Measurements from ENCODE around the gene RSPH3.

Gene RSPH3

GRCh38 chr6:158963020-158963808 lies 36.8 kb downstream of the RSPH3 start:
- H3K18ac ChIP-seq (ENCODE audit: low read length): no peak overlapping the region
- no peak overlapping the region for H3K4me2 ChIP-seq (ENCODE audit: insufficient read depth, low read length, poor library complexity, severe bottlenecking)
- no peak overlapping the region for H2AFZ ChIP-seq (ENCODE audit: low read length)
- H3K27ac ChIP-seq (replicated peaks; ENCODE audit: low read length): no peak overlapping the region
- H2BK15ac ChIP-seq (ENCODE audit: low read length): no peak overlapping the region
- H3K9ac ChIP-seq (ENCODE audit: low read depth, low read length, poor library complexity): no peak overlapping the region
- no peak overlapping the region for H2BK5ac ChIP-seq (ENCODE audit: low read length)
- no peak overlapping the region for H2BK120ac ChIP-seq (ENCODE audit: low read depth, low read length)
- H4K8ac ChIP-seq (ENCODE audit: low read depth, low read length): no peak overlapping the region
- H3K23ac ChIP-seq (ENCODE audit: low read depth, low read length, poor library complexity): no peak overlapping the region
- H3K27me3 ChIP-seq (ENCODE audit: control insufficient read depth in 3 of 3, insufficient read depth in 3 of 3, low read depth in 1 of 3, low read length in 3 of 3): peaks cover 0 to 2% (median 0%) of the 10 kb centered on the region in 3 experiments
- peaks cover 2 to 19% of the 10 kb centered on the region in 2 donors for H3K9me3 ChIP-seq (replicated peaks in 1 of 2; ENCODE audit: control insufficient read depth in 2 of 2, insufficient read depth in 1 of 2, low read depth in 1 of 2, low read length in 2 of 2)
- H2BK12ac ChIP-seq (ENCODE audit: low read length): no peak overlapping the region
- no peak overlapping the region for H3K4ac ChIP-seq (ENCODE audit: low read length)
- no peak overlapping the region for H2AK5ac ChIP-seq (ENCODE audit: low read depth, low read length)
- no peaks in the 10 kb centered on the region for H3K36me3 ChIP-seq (replicated peaks in 1 of 2; ENCODE audit: control insufficient read depth in 2 of 2, insufficient read depth in 2 of 2, low read length in 2 of 2)
- DNase-seq (ENCODE audit: low spot score): no peak
- H3K14ac ChIP-seq (ENCODE audit: low read length): no peak overlapping the region
- H3K4me3 ChIP-seq (ENCODE audit: low read length in 2 of 2): no peak overlapping the region
- no peaks in the 10 kb centered on the region for H3K79me1 ChIP-seq (ENCODE audit: low read depth, low read length)
- H3K4me1 ChIP-seq (ENCODE audit: control insufficient read depth in 2 of 2, insufficient read depth in 1 of 2, low read depth in 1 of 2, low read length in 2 of 2): no peaks in the 10 kb centered on the region
- H4K91ac ChIP-seq (ENCODE audit: low read depth, low read length, poor library complexity): no peak overlapping the region

- Histone ChIP-seq H3K18ac (ENCODE audit: low read length) (no peak overlapping the region), H3K36me3 (replicated peaks in 1 of 2; ENCODE audit: control insufficient read depth in 2 of 2, insufficient read depth in 2 of 2, low read length in 2 of 2) (no peaks in the 10 kb centered on the region), H3K14ac (ENCODE audit: low read length) (no peak overlapping the region), H2AFZ (ENCODE audit: low read length) (no peak overlapping the region), H3K4ac (ENCODE audit: low read length) (no peak overlapping the region), H3K79me1 (ENCODE audit: low read depth, low read length) (no peaks in the 10 kb centered on the region), H2BK12ac (ENCODE audit: low read length) (no peak overlapping the region), H3K27ac (replicated peaks; ENCODE audit: low read length) (no peak overlapping the region), H3K27me3 (ENCODE audit: control insufficient read depth in 3 of 3, insufficient read depth in 3 of 3, low read depth in 1 of 3, low read length in 3 of 3) (peaks cover 0 to 2% (median 0%) of the 10 kb centered on the region in 3 experiments), H3K9me3 (replicated peaks in 1 of 2; ENCODE audit: control insufficient read depth in 2 of 2, insufficient read depth in 1 of 2, low read depth in 1 of 2, low read length in 2 of 2) (peaks cover 2 to 12% of the 10 kb centered on the region in 2 donors), H3K9ac (ENCODE audit: low read depth, low read length, poor library complexity) (no peak overlapping the region), H2AK5ac (ENCODE audit: low read depth, low read length) (no peak overlapping the region), H3K4me3 (ENCODE audit: low read length in 2 of 2) (no peak overlapping the region), H3K23ac (ENCODE audit: low read depth, low read length, poor library complexity) (no peak overlapping the region), H2BK5ac (ENCODE audit: low read length) (no peak overlapping the region), H2BK15ac (ENCODE audit: low read length) (no peak overlapping the region), H2BK120ac (ENCODE audit: low read depth, low read length) (no peak overlapping the region), H3K4me2 (ENCODE audit: insufficient read depth, low read length, poor library complexity, severe bottlenecking) (no peak overlapping the region), H3K4me1 (ENCODE audit: control insufficient read depth in 2 of 2, insufficient read depth in 1 of 2, low read depth in 1 of 2, low read length in 2 of 2) (no peaks in the 10 kb centered on the region), H4K91ac (ENCODE audit: low read depth, low read length, poor library complexity) (no peak overlapping the region), H4K8ac (ENCODE audit: low read depth, low read length) (no peak overlapping the region)
- no CpG with 5 or more reads among the region's 3 CpGs for WGBS, 2 donors (ENCODE audit: extremely low coverage in 2 of 2, insufficient read length in 2 of 2, insufficient replicate concordance in 1 of 2)
- DNase-seq (ENCODE audit: low spot score): no peak
These were observed 37.6 kb downstream of the RSPH3 start for GRCh38 chr6:158962371-158962770.

GRCh38 chr6:158960026-158960425 lies 40.0 kb downstream of the RSPH3 start:
- Histone ChIP-seq H3K9me3 (replicated peaks in 1 of 2; ENCODE audit: control insufficient read depth in 2 of 2, insufficient read depth in 1 of 2, low read depth in 1 of 2, low read length in 2 of 2) (peaks cover 0 to 2% of the 10 kb centered on the region in 2 donors), H4K8ac (ENCODE audit: low read depth, low read length) (no peak overlapping the region), H2AFZ (ENCODE audit: low read length) (no peak overlapping the region), H3K4me2 (ENCODE audit: insufficient read depth, low read length, poor library complexity, severe bottlenecking) (no peak overlapping the region), H3K4me1 (ENCODE audit: control insufficient read depth in 2 of 2, insufficient read depth in 1 of 2, low read depth in 1 of 2, low read length in 2 of 2) (no peaks in the 10 kb centered on the region), H2BK120ac (ENCODE audit: low read depth, low read length) (no peak overlapping the region), H3K36me3 (replicated peaks in 1 of 2; ENCODE audit: control insufficient read depth in 2 of 2, insufficient read depth in 2 of 2, low read length in 2 of 2) (no peaks in the 10 kb centered on the region), H3K27ac (replicated peaks; ENCODE audit: low read length) (no peak overlapping the region), H3K27me3 (ENCODE audit: control insufficient read depth in 3 of 3, insufficient read depth in 3 of 3, low read depth in 1 of 3, low read length in 3 of 3) (peaks cover 0 to 2% (median 0%) of the 10 kb centered on the region in 3 experiments), H3K79me1 (ENCODE audit: low read depth, low read length) (no peaks in the 10 kb centered on the region), H2BK5ac (ENCODE audit: low read length) (no peak overlapping the region), H3K9ac (ENCODE audit: low read depth, low read length, poor library complexity) (no peak overlapping the region), H3K14ac (ENCODE audit: low read length) (no peak overlapping the region), H3K18ac (ENCODE audit: low read length) (no peak overlapping the region), H2AK5ac (ENCODE audit: low read depth, low read length) (no peak overlapping the region), H3K23ac (ENCODE audit: low read depth, low read length, poor library complexity) (no peak overlapping the region), H3K4me3 (ENCODE audit: low read length in 2 of 2) (no peak overlapping the region), H4K91ac (ENCODE audit: low read depth, low read length, poor library complexity) (no peak overlapping the region), H2BK15ac (ENCODE audit: low read length) (no peak overlapping the region), H3K4ac (ENCODE audit: low read length) (no peak overlapping the region), H2BK12ac (ENCODE audit: low read length) (no peak overlapping the region)
- WGBS, 2 donors (ENCODE audit: extremely low coverage in 2 of 2, insufficient read length in 2 of 2, insufficient replicate concordance in 1 of 2): no CpG with 5 or more reads among the region's 2 CpGs
- DNase-seq (ENCODE audit: low spot score): no peak

DNA sequence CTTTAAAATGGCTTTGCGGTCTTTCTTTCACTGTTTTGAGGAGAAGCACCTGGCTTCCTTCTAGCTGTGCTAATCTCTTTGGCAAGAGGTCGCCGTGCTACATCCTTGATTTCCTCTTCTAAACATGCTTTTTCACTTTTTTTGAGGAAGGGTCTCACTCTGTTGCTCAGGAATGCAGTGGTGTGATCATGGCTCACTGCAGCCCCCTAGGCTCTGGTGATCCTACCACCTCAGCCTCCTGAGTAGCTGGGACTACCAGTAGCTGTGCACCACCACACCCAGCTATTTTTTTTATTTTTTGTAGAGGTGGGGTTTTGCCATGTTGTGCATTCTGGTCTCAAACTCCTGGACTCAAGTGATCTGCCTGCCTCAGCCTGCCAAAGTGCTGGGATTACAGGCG lies 40.5 kb downstream of the RSPH3 start:
- Histone ChIP-seq H4K8ac (ENCODE audit: low read depth, low read length) (no peak overlapping the region), H3K23ac (ENCODE audit: low read depth, low read length, poor library complexity) (no peak overlapping the region), H3K27me3 (ENCODE audit: control insufficient read depth in 3 of 3, insufficient read depth in 3 of 3, low read depth in 1 of 3, low read length in 3 of 3) (peaks cover 0 to 2% (median 0%) of the 10 kb centered on the region in 3 experiments), H3K9me3 (replicated peaks in 1 of 2; ENCODE audit: control insufficient read depth in 2 of 2, insufficient read depth in 1 of 2, low read depth in 1 of 2, low read length in 2 of 2) (peaks cover 0 to 2% of the 10 kb centered on the region in 2 donors), H3K27ac (replicated peaks; ENCODE audit: low read length) (no peak overlapping the region), H2BK5ac (ENCODE audit: low read length) (no peak overlapping the region), H2AFZ (ENCODE audit: low read length) (no peak overlapping the region), H2BK15ac (ENCODE audit: low read length) (no peak overlapping the region), H3K79me1 (ENCODE audit: low read depth, low read length) (no peaks in the 10 kb centered on the region), H4K91ac (ENCODE audit: low read depth, low read length, poor library complexity) (no peak overlapping the region), H3K4me2 (ENCODE audit: insufficient read depth, low read length, poor library complexity, severe bottlenecking) (no peak overlapping the region), H2AK5ac (ENCODE audit: low read depth, low read length) (no peak overlapping the region), H3K14ac (ENCODE audit: low read length) (no peak overlapping the region), H2BK120ac (ENCODE audit: low read depth, low read length) (no peak overlapping the region), H3K4ac (ENCODE audit: low read length) (no peak overlapping the region), H3K9ac (ENCODE audit: low read depth, low read length, poor library complexity) (no peak overlapping the region), H3K18ac (ENCODE audit: low read length) (no peak overlapping the region), H2BK12ac (ENCODE audit: low read length) (no peak overlapping the region), H3K4me1 (ENCODE audit: control insufficient read depth in 2 of 2, insufficient read depth in 1 of 2, low read depth in 1 of 2, low read length in 2 of 2) (no peaks in the 10 kb centered on the region), H3K36me3 (replicated peaks in 1 of 2; ENCODE audit: control insufficient read depth in 2 of 2, insufficient read depth in 2 of 2, low read length in 2 of 2) (no peaks in the 10 kb centered on the region), H3K4me3 (ENCODE audit: low read length in 2 of 2) (no peak overlapping the region)
- no peak for DNase-seq (ENCODE audit: low spot score)
- WGBS, 2 donors (ENCODE audit: extremely low coverage in 2 of 2, insufficient read length in 2 of 2, insufficient replicate concordance in 1 of 2): no CpG with 5 or more reads among the region's 4 CpGs
